Measurements from ENCODE around the gene PSAP.

DNA sequence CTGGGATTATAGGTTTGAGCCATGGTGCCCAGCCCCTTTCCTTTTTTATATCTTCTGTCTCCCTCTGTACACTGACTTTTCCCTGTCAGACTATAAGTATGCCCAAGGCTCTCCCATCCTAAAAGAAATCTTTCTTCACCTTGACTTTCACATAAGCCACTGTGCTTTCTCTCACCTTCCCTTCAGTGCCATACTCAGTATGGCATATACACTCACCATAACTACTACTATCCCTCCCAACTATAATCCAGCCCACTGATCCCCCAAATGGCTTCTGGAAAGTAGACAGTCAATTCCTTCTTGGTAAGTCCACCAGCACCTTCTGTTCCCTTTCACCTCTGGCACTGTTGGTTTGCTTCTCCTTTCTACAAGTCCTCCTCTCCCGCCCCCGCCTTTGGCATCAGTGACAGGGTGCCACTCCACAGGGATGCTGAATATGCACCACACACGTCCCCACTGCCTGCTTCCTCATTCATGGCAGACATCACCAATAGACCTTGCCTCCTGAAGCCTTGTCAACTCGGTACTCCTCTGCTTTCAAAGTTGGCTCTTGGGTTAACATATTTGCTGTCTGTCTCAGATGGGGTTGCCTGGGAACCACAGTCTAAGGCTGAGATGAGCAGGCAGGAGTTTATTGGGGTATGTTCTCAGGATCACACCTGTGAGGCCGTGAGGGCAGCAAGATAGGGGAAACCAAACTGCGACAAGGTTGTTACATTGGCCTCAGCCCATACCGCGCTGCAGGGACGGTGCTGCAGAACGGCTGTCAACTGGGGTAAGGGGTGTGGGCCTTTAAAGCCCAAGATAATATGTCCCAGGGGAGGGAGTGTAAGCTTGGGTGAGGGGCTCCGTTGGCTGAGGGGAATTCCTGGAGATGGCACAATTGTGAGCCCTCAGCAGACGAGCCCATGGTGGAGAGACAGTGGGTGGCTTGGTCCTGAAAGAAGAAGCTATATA is 7.2 kb upstream of the PSAP start:
- TF ChIP-seq, protein P1, sequence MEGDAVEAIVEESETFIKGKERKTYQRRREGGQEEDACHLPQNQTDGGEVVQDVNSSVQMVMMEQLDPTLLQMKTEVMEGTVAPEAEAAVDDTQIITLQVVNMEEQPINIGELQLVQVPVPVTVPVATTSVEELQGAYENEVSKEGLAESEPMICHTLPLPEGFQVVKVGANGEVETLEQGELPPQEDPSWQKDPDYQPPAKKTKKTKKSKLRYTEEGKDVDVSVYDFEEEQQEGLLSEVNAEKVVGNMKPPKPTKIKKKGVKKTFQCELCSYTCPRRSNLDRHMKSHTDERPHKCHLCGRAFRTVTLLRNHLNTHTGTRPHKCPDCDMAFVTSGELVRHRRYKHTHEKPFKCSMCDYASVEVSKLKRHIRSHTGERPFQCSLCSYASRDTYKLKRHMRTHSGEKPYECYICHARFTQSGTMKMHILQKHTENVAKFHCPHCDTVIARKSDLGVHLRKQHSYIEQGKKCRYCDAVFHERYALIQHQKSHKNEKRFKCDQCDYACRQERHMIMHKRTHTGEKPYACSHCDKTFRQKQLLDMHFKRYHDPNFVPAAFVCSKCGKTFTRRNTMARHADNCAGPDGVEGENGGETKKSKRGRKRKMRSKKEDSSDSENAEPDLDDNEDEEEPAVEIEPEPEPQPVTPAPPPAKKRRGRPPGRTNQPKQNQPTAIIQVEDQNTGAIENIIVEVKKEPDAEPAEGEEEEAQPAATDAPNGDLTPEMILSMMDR (IDR thresholded peaks at IDR 0.05) = no peak
- no peak for TF ChIP-seq POLR2A (IDR thresholded peaks at IDR 0.05)
- no peak for TF ChIP-seq EP300 (IDR thresholded peaks at IDR 0.05)

All from tibial nerve (tissue), 4 donors.